ENCODE results near the gene ANO2. TPM values are rescaled to one million over a fixed set of nuclear protein-coding genes. Genes with fewer than 3 reads are reported as not detected.

Gene ANO2
- total RNA-seq, 2 experiments from 2014 or later = not detected

DNA sequence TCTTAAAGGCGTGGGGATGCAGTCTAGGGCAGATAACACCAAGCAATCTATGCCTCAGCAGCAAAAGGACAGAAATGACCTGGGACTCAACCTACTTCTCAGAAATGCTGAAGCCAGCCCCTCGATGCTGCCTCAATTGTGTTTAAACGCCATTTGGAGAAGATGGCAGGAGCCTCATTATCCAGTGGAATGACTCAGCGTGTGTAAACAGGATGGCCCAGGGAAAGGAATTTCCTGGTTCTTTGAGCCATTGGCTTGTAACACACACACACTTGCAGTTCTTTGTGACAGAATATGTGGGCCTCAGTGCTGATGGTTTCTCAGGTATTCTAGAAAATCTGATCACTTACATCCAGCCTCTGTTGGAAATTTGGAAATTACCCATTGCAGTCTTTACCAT, 358.9 kb downstream of the ANO2 start:
- Mint-ChIP-seq H3K27ac (no peak overlapping the region), H3K9me3 (ENCODE audit: low read depth) (no peaks in the 10 kb centered on the region), H3K4me1 (no peaks in the 10 kb centered on the region), H3K27me3 (no peaks in the 10 kb centered on the region), H3K36me3 (no peaks in the 10 kb centered on the region), H3K4me3 (no peak overlapping the region)
- DNase-seq = no peak
- CTCF ChIA-PET = no interaction called here
- no peak for ATAC-seq

DNA sequence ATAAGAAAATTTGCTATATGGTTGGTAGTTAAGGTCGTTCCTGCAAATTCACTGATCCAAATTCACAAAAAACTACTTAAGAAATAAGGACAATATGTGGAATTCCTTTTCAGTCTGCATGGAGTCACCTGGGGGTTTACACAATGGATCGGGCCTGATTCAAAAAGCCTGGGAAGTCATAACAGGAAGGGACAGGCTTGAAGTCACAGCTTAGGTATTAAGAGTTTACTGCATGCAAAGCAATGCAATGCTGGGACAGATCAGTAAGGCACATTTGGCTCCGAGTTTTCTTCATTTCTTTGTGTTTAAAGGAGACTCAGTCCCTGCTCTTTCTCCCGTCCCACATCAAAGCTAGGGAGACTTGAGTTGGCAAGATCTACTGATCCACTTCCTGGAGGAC, 359.9 kb downstream of the ANO2 start:
- Mint-ChIP-seq H3K36me3 (no peaks in the 10 kb centered on the region), H3K27ac (no peak overlapping the region), H3K4me1 (no peaks in the 10 kb centered on the region), H3K9me3 (ENCODE audit: low read depth) (no peaks in the 10 kb centered on the region), H3K27me3 (peaks cover 2% of the 10 kb centered on the region), H3K4me3 (no peak overlapping the region)
- no peak for ATAC-seq
- DNase-seq = no peak
- CTCF ChIA-PET = no interaction called here

DNA sequence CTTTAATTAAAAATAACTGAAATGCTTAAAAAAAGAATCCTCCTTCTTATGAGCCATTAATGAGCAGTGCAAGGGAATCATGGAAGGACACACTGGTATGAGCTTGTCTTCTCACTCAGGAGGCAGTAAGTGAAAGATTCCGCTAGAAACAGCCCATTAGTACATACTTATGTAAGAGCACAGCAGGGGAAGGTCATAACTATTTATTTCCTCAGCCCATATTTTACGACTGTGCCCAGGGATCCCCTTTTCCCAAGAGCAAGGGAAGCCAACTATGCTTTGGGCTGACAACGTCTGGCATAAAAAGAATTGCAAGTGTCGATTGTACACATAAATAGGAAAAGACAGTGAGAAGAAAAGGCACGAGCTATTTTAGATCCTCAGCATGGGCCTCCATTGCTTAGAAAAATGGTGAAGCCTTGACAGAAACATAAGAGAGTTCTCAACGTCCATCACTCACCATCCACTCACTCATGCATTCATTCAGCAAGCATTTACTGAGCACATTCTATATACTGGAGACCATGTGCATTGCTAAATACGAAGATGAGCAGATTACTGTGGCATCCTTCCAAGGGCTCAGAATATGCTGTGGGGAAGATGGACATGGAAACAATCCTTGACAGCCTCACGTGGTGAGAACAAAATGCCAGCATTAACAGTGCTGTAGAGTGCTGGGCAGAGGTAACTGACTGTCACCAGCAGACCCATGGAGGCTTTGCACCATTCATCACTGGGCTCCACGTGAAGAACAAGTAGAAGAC, 360.5 kb downstream of the ANO2 start:
- ATAC-seq (no peak), DNase-seq (no peak)
- CTCF ChIA-PET = no interaction called here
- Mint-ChIP-seq H3K27me3 (peaks cover 2% of the 10 kb centered on the region), H3K36me3 (no peaks in the 10 kb centered on the region), H3K4me1 (no peaks in the 10 kb centered on the region), H3K9me3 (ENCODE audit: low read depth) (no peaks in the 10 kb centered on the region), H3K4me3 (no peak overlapping the region), H3K27ac (no peak overlapping the region)

DNA sequence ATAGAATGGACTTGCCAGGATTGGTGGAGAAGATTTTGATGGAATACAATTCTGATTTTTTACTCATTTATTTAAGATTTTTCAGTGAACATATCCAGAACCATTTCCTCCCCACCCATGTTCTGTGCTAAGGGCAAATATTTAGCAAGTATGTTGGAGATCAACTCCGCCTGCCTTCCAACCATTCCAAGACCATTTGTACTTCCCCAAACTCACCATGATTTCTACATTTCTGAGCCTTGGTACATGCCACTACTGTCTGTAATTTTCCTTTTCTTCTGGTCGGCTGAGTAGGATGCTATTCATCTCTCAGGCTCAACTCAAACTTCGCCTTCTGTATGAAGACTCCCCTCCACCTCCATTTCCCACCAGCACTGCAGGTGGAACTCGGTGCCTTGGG, 362.5 kb downstream of the ANO2 start:
- no peak overlapping the region for H3K4me3 Mint-ChIP-seq
- H3K9me3 Mint-ChIP-seq (ENCODE audit: low read depth) = no peaks in the 10 kb centered on the region
- no peak overlapping the region for H3K27ac Mint-ChIP-seq
- CTCF ChIA-PET = no interaction called here
- H3K36me3 Mint-ChIP-seq = no peaks in the 10 kb centered on the region
- H3K27me3 Mint-ChIP-seq = peaks cover 2% of the 10 kb centered on the region
- DNase-seq = no peak
- ATAC-seq = no peak
- H3K4me1 Mint-ChIP-seq = no peaks in the 10 kb centered on the region

DNA sequence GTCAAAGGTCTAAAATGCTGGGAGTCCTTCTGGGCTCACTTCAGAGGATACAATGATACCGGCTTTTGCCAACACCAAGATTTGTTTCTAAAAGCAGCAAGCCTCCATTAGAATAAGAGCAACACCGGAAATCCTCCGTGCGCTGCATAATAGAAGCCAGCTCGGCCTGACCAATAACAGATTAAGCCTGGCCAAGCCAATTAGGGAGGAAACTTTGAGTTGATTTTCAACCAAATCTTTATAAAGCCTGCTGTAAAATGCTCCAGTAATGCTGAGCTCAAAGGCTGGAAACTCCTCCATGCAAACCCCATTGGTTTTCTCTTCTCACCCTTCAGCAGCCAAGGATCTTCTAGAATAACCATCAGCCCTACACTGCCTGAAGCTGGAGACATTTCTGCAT, 363.0 kb downstream of the ANO2 start:
- H3K27ac Mint-ChIP-seq = no peak overlapping the region
- H3K4me1 Mint-ChIP-seq = no peaks in the 10 kb centered on the region
- H3K27me3 Mint-ChIP-seq = peaks cover 2% of the 10 kb centered on the region
- CTCF ChIA-PET = no interaction called here
- DNase-seq (no peak), ATAC-seq (no peak)
- H3K9me3 Mint-ChIP-seq (ENCODE audit: low read depth) = no peaks in the 10 kb centered on the region
- no peak overlapping the region for H3K4me3 Mint-ChIP-seq
- H3K36me3 Mint-ChIP-seq = no peaks in the 10 kb centered on the region

DNA sequence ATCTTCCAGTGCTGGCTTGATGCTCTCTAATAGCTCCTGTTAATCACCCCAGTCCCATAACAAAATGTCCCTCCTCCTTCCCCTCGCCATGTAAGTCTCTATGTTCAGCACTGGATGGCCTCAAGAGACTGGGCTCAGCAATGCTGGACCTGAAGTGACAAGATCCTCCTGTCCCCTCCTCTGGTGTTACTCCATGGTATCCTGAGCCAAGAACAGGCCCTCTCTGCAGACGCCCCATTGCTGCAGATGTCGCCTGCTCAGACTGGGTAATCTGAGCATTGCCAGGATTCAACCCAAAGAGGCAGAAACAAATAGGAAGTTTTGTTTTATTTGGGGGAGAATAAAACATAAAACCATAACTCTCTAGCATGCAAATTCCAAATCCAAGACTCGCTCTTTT, 363.4 kb downstream of the ANO2 start:
- no peak overlapping the region for H3K4me3 Mint-ChIP-seq
- CTCF ChIA-PET = no interaction called here
- ATAC-seq (no peak), DNase-seq (no peak)
- no peak overlapping the region for H3K27ac Mint-ChIP-seq
- peaks cover 2% of the 10 kb centered on the region for H3K27me3 Mint-ChIP-seq
- no peaks in the 10 kb centered on the region for H3K4me1 Mint-ChIP-seq
- no peaks in the 10 kb centered on the region for H3K36me3 Mint-ChIP-seq
- H3K9me3 Mint-ChIP-seq (ENCODE audit: low read depth) = no peaks in the 10 kb centered on the region

DNA sequence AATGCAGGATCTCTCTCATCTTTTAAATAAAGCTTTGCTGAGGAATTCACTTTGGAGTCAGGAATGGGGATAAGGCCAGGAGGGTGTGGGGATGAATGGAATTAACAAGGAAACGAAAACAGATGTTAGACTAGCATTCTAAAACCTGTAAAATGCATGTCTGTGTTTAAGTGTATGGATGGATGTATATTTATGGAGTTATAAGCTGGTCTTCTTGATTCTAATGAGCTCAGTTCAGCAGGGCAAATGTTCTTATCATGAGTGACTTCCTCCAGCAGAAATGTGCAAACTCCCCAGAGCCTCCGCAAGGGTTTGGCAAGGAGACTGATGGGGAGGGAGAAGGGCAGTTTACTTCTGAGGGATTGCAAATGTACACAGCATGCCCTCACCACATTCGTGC, 364.0 kb downstream of the ANO2 start:
- DNase-seq (no peak), ATAC-seq (no peak)
- Mint-ChIP-seq H3K4me1 (no peaks in the 10 kb centered on the region), H3K4me3 (no peak overlapping the region), H3K27me3 (peaks cover 2% of the 10 kb centered on the region), H3K9me3 (ENCODE audit: low read depth) (no peaks in the 10 kb centered on the region), H3K27ac (no peak overlapping the region), H3K36me3 (no peaks in the 10 kb centered on the region)
- CTCF ChIA-PET = no interaction called here

DNA sequence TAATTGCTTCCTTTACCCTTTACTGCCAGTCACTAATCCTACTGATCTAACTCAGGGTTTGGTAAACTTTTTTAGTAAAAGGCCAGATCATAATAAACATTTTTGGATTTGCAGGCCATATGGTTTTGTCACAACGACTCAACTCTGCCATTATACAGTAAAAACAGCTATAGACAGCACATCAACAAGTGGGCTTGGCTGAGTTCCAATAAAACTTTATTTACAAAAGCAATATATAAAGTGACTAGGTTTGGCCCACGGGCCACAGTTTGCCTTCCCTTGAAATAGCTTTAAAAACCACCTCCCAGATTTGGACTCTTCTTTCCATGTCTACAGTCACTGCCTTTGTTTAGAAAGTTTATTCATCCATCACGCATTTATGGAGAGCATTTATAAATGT, 366.3 kb downstream of the ANO2 start:
- CTCF ChIA-PET = no interaction called here
- Mint-ChIP-seq H3K9me3 (ENCODE audit: low read depth) (no peaks in the 10 kb centered on the region), H3K36me3 (no peaks in the 10 kb centered on the region), H3K27ac (no peak overlapping the region), H3K4me1 (no peaks in the 10 kb centered on the region), H3K27me3 (peaks cover 2% of the 10 kb centered on the region), H3K4me3 (no peak overlapping the region)
- DNase-seq (no peak), ATAC-seq (no peak)

DNA sequence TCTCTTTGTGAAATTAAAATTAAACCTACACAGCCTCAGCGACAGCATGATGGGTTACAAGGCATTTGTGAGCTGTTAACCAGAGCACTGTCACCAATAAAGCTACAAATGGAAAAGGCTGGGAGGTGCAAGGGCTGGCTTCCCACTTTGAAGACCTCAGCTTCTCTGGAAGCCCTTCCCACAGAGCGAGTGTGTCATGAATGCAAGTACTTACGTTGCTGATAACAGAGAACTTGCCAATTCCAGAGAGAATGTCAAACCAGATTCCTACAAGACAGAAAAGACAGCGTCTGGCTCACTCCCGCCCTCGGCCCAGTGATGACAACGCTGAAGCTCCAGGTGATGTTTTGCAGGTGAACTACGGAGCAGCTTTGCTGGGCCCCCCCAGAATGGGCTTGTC, 367.3 kb downstream of the ANO2 start:
- ATAC-seq = no peak
- no peaks in the 10 kb centered on the region for H3K36me3 Mint-ChIP-seq
- no peaks in the 10 kb centered on the region for H3K4me1 Mint-ChIP-seq
- DNase-seq = no peak
- H3K27ac Mint-ChIP-seq = no peak overlapping the region
- H3K4me3 Mint-ChIP-seq = no peak overlapping the region
- H3K27me3 Mint-ChIP-seq = peaks cover 2% of the 10 kb centered on the region
- CTCF ChIA-PET = no interaction called here
- no peaks in the 10 kb centered on the region for H3K9me3 Mint-ChIP-seq (ENCODE audit: low read depth)

DNA sequence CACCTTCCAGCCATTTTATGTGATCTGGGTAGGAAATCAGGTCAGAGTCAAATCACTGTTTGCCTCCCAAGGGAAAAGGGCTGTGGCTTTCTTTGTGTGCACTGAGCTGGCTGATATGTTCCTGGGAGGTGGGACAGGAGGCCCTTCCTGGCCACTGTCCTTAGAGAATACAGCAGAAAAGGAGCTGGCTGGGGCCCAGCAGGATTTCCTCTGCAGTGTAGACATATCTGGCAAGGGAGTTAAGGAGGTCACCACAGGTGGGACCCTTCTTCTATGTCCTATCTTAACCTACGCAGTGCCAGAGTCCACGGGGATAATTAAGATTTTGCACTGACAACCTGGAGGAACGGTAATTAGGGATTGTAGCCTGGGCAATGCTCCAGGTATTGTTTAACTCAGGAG, 367.8 kb downstream of the ANO2 start:
- H3K4me3 Mint-ChIP-seq = no peak overlapping the region
- ATAC-seq (no peak), DNase-seq (no peak)
- H3K4me1 Mint-ChIP-seq = no peaks in the 10 kb centered on the region
- H3K27me3 Mint-ChIP-seq = peaks cover 2% of the 10 kb centered on the region
- H3K9me3 Mint-ChIP-seq (ENCODE audit: low read depth) = no peaks in the 10 kb centered on the region
- no peaks in the 10 kb centered on the region for H3K36me3 Mint-ChIP-seq
- no peak overlapping the region for H3K27ac Mint-ChIP-seq
- CTCF ChIA-PET = no interaction called here

DNA sequence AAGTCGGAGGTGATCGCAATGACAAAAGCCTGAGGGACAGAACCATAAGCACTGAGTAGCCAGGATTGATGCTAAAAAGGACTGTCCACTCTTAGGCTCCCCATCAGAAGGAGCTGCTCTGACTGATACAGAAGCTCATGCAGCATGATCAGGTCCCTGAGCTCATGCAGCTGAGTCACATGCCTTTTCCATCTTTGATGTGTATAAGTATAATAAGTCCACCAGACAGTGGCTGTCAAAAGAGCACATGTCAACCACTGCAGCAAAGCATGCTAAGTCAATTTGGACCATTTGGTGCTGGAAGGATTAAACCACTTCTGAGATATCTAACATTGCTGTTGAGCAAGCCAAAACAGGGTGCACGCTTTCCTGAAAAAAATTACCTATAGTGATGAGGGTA, 369.1 kb downstream of the ANO2 start:
- H3K27ac Mint-ChIP-seq = no peak overlapping the region
- H3K27me3 Mint-ChIP-seq = peaks cover 2% of the 10 kb centered on the region
- CTCF ChIA-PET = no interaction called here
- no peaks in the 10 kb centered on the region for H3K36me3 Mint-ChIP-seq
- no peak overlapping the region for H3K4me3 Mint-ChIP-seq
- ATAC-seq = no peak
- DNase-seq = no peak
- H3K9me3 Mint-ChIP-seq (ENCODE audit: low read depth) = no peaks in the 10 kb centered on the region
- H3K4me1 Mint-ChIP-seq = no peaks in the 10 kb centered on the region

DNA sequence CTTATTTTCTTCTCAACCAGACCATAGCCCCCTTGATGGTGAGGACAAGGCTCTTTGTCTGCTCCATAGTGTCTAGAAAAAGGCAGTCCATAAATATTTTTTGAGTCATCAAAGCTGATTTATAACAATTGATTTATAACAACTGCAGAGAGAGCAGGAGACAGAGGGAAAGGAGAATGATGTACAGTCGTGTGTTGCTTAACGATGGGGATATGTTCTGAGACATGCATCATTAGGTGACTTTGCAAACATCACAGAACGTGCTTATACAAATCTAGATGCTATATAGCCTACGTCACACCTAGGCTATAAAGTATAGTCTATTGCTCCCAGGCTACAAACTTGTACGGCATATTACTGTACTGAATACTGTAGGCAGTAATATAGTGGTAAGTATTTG, 369.8 kb downstream of the ANO2 start:
- Mint-ChIP-seq H3K9me3 (ENCODE audit: low read depth) (no peaks in the 10 kb centered on the region), H3K4me1 (no peaks in the 10 kb centered on the region), H3K4me3 (no peak overlapping the region), H3K36me3 (no peaks in the 10 kb centered on the region), H3K27ac (no peak overlapping the region), H3K27me3 (no peaks in the 10 kb centered on the region)
- DNase-seq = no peak
- ATAC-seq = no peak
- CTCF ChIA-PET = no interaction called here

DNA sequence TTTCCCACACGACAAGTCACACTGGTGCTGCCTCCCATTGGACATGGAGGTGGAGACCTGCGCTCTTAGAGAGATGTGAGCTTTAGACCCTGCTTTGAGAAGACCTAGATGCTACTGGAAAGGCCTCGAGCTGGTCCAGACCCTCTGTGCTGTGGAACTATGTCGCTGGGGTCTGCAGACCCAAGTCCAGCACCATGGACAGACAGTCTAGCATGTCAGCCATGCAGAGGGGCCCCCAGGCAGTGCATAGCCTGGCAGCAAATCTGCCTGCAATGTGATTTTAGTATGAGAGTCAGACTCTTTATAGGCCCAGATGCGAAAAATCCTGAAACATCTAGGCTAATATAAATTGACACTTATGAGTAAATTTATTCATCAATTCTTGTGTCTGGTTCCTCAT, 371.7 kb downstream of the ANO2 start:
- ATAC-seq = no peak
- CTCF ChIA-PET = no interaction called here
- no peak for DNase-seq
- H3K27ac Mint-ChIP-seq = no peak overlapping the region
- H3K4me1 Mint-ChIP-seq = no peaks in the 10 kb centered on the region
- H3K27me3 Mint-ChIP-seq = peaks cover 3% of the 10 kb centered on the region
- no peaks in the 10 kb centered on the region for H3K36me3 Mint-ChIP-seq
- no peaks in the 10 kb centered on the region for H3K9me3 Mint-ChIP-seq (ENCODE audit: low read depth)
- no peak overlapping the region for H3K4me3 Mint-ChIP-seq

DNA sequence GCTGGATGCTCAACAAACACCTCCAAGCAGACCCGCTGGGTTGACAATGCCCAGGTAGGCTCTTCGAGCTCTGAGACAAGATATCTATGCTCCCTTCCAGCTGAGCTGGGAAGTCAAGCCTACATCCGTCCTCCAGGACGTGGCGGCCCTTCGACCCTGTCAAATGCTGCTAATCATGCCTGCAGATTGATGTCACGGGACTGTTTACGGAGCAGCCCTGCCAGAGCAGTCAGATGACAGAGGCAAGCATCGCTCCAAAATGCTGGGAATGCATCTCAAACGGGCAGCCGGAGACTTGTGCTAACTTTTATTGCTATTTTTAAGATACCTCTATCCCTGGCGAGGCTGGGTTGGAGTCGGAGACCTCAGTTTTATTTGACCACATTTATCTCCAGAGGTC, 373.9 kb downstream of the ANO2 start:
- CTCF ChIA-PET = no interaction called here
- Mint-ChIP-seq H3K27me3 (peaks cover 3% of the 10 kb centered on the region), H3K4me1 (no peaks in the 10 kb centered on the region), H3K36me3 (no peaks in the 10 kb centered on the region), H3K9me3 (ENCODE audit: low read depth) (no peaks in the 10 kb centered on the region), H3K27ac (no peak overlapping the region), H3K4me3 (no peak overlapping the region)
- no peak for ATAC-seq
- no peak for DNase-seq

DNA sequence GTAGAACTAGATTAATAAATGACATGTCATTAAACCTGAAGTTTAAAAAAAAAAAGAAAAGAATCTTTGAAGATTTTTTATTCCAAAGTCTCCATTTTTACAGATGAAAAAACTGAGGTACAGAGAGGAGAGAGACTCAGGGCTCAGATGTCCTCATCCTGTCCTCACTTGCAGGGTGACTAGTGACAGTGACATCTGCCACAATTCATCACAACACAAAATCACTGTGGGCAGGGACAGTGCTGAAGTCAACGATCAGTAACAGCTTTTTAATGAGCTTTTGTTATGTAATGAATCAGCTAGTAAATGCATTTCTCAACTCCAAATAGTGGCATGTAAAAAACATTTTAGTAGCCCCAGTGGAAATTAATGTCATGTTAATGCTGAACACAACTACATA, 374.6 kb downstream of the ANO2 start:
- no peaks in the 10 kb centered on the region for H3K4me1 Mint-ChIP-seq
- H3K9me3 Mint-ChIP-seq (ENCODE audit: low read depth) = no peaks in the 10 kb centered on the region
- CTCF ChIA-PET = no interaction called here
- DNase-seq (no peak), ATAC-seq (no peak)
- H3K4me3 Mint-ChIP-seq = no peak overlapping the region
- H3K27ac Mint-ChIP-seq = no peak overlapping the region
- H3K27me3 Mint-ChIP-seq = peaks cover 3% of the 10 kb centered on the region
- H3K36me3 Mint-ChIP-seq = no peaks in the 10 kb centered on the region

All from activated CD8-positive, alpha-beta memory T cell treated with anti-CD3 and anti-CD28 coated beads, Interleukin-2, amount 10 ng/mL, durations not matched to agents 7 days and 5 days (primary cell).